GM23338 (cell line): ENCODE measurements around the gene CALR3. TPM values are rescaled to one million over a fixed set of nuclear protein-coding genes. Genes with fewer than 3 reads are reported as not detected.

ENCODE experiments used
- ATAC-seq: fragments of 200-7000 bp; cut with Tn5 transposase; 3 replicates; pipeline ENCODE4 v1.9.1; 2020
- DNase-seq: peaks from one replicate; pipeline ENCODE4 v3.0.0-alpha.2; 2015; ENCODE audit warnings: low spot score
- H2AFZ ChIP-seq: fragments of 200-600 bp; sonication (generic); 2 replicates; pipeline ENCODE4 v1.8.0; 2016; ENCODE audit warnings: antibody characterized with exemption, mild to moderate bottlenecking, moderate library complexity
- H3F3A ChIP-seq: fragments of 200-600 bp; sonication (generic); replicated peaks from 2 replicates; pipeline ENCODE4 v1.8.0; 2017; ENCODE audit warnings: antibody characterized with exemption, mixed run types, low read depth
- H3K27ac ChIP-seq: fragments of 200-600 bp; sonication (generic); 2 replicates; pipeline ENCODE4 v1.6.1; 2016; ENCODE audit warnings: low read depth
- H3K27me3 ChIP-seq: fragments of 200-600 bp; sonication (generic); 2 replicates; pipeline ENCODE4 v1.8.0; 2016; ENCODE audit warnings: mild to moderate bottlenecking, mixed run types, moderate library complexity; ENCODE audit not compliant: insufficient read depth
- H3K36me3 ChIP-seq: fragments of 200-600 bp; sonication (generic); 2 replicates; pipeline ENCODE4 v1.8.0; 2016; ENCODE audit warnings: mild to moderate bottlenecking; ENCODE audit not compliant: insufficient read depth
- H3K4me1 ChIP-seq: fragments of 200-600 bp; sonication (generic); 2 replicates; pipeline ENCODE4 v1.8.0; 2016; ENCODE audit warnings: mild to moderate bottlenecking, moderate library complexity; ENCODE audit not compliant: insufficient read depth
- H3K4me2 ChIP-seq: fragments of 200-600 bp; sonication (generic); 2 replicates; pipeline ENCODE4 v1.7.1; 2017; ENCODE audit warnings: mixed run types
- H3K4me3 ChIP-seq: fragments of 200-600 bp; sonication (generic); 2 replicates; pipeline ENCODE4 v1.6.1; 2016; ENCODE audit warnings: mixed run types
- H3K79me2 ChIP-seq: fragments of 200-600 bp; sonication (generic); replicated peaks from 2 replicates; pipeline ENCODE4 v1.8.0; 2017; ENCODE audit warnings: mild to moderate bottlenecking; ENCODE audit not compliant: insufficient read depth
- H3K9me2 ChIP-seq: fragments of 200-600 bp; sonication (generic); 2 replicates; pipeline ENCODE4 v1.8.0; 2017; ENCODE audit not compliant: insufficient read depth
- H4K20me1 ChIP-seq: fragments of 200-600 bp; sonication (generic); replicated peaks from 2 replicates; pipeline ENCODE4 v1.8.0; 2017; ENCODE audit warnings: mild to moderate bottlenecking; ENCODE audit not compliant: insufficient read depth
- H3K27ac Mint-ChIP-seq: 2 replicates; pipeline ENCODE4 v1.8.0; 2020; ENCODE audit warnings: inconsistent platforms, mild to moderate bottlenecking, moderate library complexity, mixed read lengths
- H3K27me3 Mint-ChIP-seq: 3 replicates; pipeline ENCODE4 v1.8.0; 2022; ENCODE audit warnings: low read depth, mild to moderate bottlenecking, moderate library complexity, mixed read lengths, inconsistent platforms; ENCODE audit not compliant: insufficient read depth, poor library complexity
- H3K36me3 Mint-ChIP-seq: 3 replicates; pipeline ENCODE4 v1.8.0; 2021; ENCODE audit warnings: low read depth, mild to moderate bottlenecking, inconsistent platforms, moderate library complexity, mixed read lengths
- H3K4me1 Mint-ChIP-seq: 3 replicates; pipeline ENCODE4 v1.8.0; 2020; ENCODE audit warnings: mild to moderate bottlenecking, inconsistent platforms, mixed read lengths
- H3K4me3 Mint-ChIP-seq: 3 replicates; pipeline ENCODE4 v1.8.0; 2021; ENCODE audit warnings: moderate library complexity, mild to moderate bottlenecking, inconsistent platforms, mixed read lengths
- H3K9me3 Mint-ChIP-seq: 3 replicates; pipeline ENCODE4 v1.8.0; 2020; ENCODE audit warnings: moderate library complexity, mild to moderate bottlenecking, inconsistent platforms, mixed read lengths
- CREB1 ChIP-seq: fragments of 250-450 bp; sonication (Bioruptor Pico); IDR thresholded peaks from 2 replicates; pipeline ENCODE4 v1.5.0; 2020; ENCODE audit warnings: low read depth, mild to moderate bottlenecking, moderate library complexity
- CTCF ChIP-seq, 2 experiments: fragments of 200-600 bp in 1 of 2; sonication (generic) in 1 of 2; conservative IDR thresholded peaks; 2 replicates each; pipeline versions ENCODE4 v1.5.1 to v1.6.1; 2016 to 2017; ENCODE audit warnings: antibody characterized with exemption in 2 of 2, low read depth in 2 of 2, mild to moderate bottlenecking in 2 of 2, moderate library complexity in 1 of 2
- EZH2 ChIP-seq: fragments of 200-600 bp; sonication (generic); IDR thresholded peaks from one replicate; pipeline ENCODE4 v1.8.0; 2017; ENCODE audit warnings: antibody characterized with exemption, mild to moderate bottlenecking, low read depth; ENCODE audit not compliant: unreplicated experiment
- EZH2phosphoT487 ChIP-seq: fragments of 200-600 bp; sonication (generic); IDR thresholded peaks from one replicate; pipeline ENCODE4 v1.8.1; 2018; ENCODE audit warnings: antibody characterized with exemption; ENCODE audit not compliant: unreplicated experiment
- JUNB ChIP-seq: IDR thresholded peaks from one replicate; pipeline ENCODE4 v1.6.1; 2016; ENCODE audit warnings: antibody characterized with exemption; ENCODE audit not compliant: unreplicated experiment
- NANOG ChIP-seq: IDR thresholded peaks from 2 replicates; pipeline ENCODE4 v1.6.1; 2016; ENCODE audit warnings: antibody characterized with exemption, borderline replicate concordance
- POLR2AphosphoS5 ChIP-seq: IDR thresholded peaks from 2 replicates; pipeline ENCODE4 v1.6.1; 2016; ENCODE audit warnings: antibody characterized with exemption, low read depth
- STAT1 ChIP-seq: IDR thresholded peaks from one replicate; pipeline ENCODE4 v1.6.1; 2016; ENCODE audit warnings: antibody characterized with exemption; ENCODE audit not compliant: unreplicated experiment
- ZNF114 ChIP-seq: fragments of 250-450 bp; sonication (Bioruptor Pico); IDR thresholded peaks from 2 replicates; pipeline ENCODE4 v1.5.0; 2020; ENCODE audit warnings: mild to moderate bottlenecking, moderate library complexity
- ZNF331 ChIP-seq: fragments of 250-450 bp; sonication (Bioruptor Pico); IDR thresholded peaks from 2 replicates; pipeline ENCODE4 v1.5.0; 2020; ENCODE audit warnings: low read depth, mild to moderate bottlenecking, moderate library complexity
- polyA plus RNA-seq: library from polyadenylated mRNA; unstranded; fragments of >200 nt; fragmentation: Nextera tagmentation; extraction: Ambion mirVana; gene quantifications from 2 replicates; pipeline ENCODE4 v1.2.1, GENCODE V29; 2016
- total RNA-seq: library from RNA; depleted of rRNA; stranded (reverse); fragments of >200 nt; shearing (Covaris generic); gene quantifications from 2 replicates; pipeline ENCODE4 v1.2.3, GENCODE V29; 2014
- TF ChIP-seq, protein P1 (sequence below): fragments of 250-450 bp; sonication (Bioruptor Pico); IDR thresholded peaks from 2 replicates; pipeline ENCODE4 v1.5.0; 2020; ENCODE audit warnings: mild to moderate bottlenecking, moderate library complexity
- TF ChIP-seq, protein P2 (sequence below): IDR thresholded peaks from 2 replicates; pipeline ENCODE4 v1.6.1; 2016; ENCODE audit warnings: antibody characterized with exemption
- TF ChIP-seq, protein P3 (sequence below): IDR thresholded peaks from one replicate; pipeline ENCODE4 v1.6.1; 2018; ENCODE audit warnings: antibody characterized with exemption; ENCODE audit not compliant: unreplicated experiment

Gene CALR3
- total and polyA plus RNA-seq, 2 experiments from 2014 or later, result 0.42 to 0.66 TPM

DNA sequence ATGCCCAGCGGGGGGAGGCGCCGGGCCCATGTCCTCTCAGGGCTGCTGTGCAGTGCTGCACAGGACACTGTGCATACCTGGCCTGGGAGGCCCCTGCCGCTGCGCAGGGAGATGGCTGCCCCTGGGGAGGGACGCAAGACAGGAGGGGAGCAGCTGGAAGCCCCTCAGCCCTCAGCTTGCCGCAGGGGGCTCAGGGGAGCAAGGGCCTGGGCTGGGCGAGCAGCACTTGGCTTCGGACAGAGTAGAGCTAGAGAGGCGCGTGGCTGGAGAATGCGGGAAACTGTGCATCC lies 35.4 kb upstream of the CALR3 start:
- ATAC-seq (no peak), DNase-seq (no peak)
- H3K79me2 ChIP-seq, result peaks cover 6% of the 10 kb centered on the region
- Mint-ChIP-seq H3K36me3 (peaks cover 80% of the 10 kb centered on the region), H3K27ac (no peak overlapping the region; the same call in 1 of the 2 replicates), H3K9me3 (no peaks in the 10 kb centered on the region), H3K4me1 (no peaks in the 10 kb centered on the region), H3K27me3 (peaks cover 14% of the 10 kb centered on the region), H3K4me3 (no peak overlapping the region; the same call in 2 of the 3 replicates)
- no peak overlapping the region for H3K4me2 ChIP-seq
- H3F3A ChIP-seq, result no peaks in the 10 kb centered on the region
- no peaks in the 10 kb centered on the region for H3K27me3 ChIP-seq
- TF ChIP-seq JUNB (no peak), NANOG (no peak), EZH2 (no peak), ZNF114 (CRISPR knock-in tag) (no peak), ZNF331 (CRISPR knock-in tag) (no peak), POLR2AphosphoS5 (no peak), EZH2phosphoT487 (no peak), STAT1 (no peak), CTCF (conservative IDR thresholded peaks at IDR 0.05; ENCODE audit: low read depth in 2 of 2) (no peak), CREB1 (CRISPR knock-in tag) (no peak)
- TF ChIP-seq, protein P1, sequence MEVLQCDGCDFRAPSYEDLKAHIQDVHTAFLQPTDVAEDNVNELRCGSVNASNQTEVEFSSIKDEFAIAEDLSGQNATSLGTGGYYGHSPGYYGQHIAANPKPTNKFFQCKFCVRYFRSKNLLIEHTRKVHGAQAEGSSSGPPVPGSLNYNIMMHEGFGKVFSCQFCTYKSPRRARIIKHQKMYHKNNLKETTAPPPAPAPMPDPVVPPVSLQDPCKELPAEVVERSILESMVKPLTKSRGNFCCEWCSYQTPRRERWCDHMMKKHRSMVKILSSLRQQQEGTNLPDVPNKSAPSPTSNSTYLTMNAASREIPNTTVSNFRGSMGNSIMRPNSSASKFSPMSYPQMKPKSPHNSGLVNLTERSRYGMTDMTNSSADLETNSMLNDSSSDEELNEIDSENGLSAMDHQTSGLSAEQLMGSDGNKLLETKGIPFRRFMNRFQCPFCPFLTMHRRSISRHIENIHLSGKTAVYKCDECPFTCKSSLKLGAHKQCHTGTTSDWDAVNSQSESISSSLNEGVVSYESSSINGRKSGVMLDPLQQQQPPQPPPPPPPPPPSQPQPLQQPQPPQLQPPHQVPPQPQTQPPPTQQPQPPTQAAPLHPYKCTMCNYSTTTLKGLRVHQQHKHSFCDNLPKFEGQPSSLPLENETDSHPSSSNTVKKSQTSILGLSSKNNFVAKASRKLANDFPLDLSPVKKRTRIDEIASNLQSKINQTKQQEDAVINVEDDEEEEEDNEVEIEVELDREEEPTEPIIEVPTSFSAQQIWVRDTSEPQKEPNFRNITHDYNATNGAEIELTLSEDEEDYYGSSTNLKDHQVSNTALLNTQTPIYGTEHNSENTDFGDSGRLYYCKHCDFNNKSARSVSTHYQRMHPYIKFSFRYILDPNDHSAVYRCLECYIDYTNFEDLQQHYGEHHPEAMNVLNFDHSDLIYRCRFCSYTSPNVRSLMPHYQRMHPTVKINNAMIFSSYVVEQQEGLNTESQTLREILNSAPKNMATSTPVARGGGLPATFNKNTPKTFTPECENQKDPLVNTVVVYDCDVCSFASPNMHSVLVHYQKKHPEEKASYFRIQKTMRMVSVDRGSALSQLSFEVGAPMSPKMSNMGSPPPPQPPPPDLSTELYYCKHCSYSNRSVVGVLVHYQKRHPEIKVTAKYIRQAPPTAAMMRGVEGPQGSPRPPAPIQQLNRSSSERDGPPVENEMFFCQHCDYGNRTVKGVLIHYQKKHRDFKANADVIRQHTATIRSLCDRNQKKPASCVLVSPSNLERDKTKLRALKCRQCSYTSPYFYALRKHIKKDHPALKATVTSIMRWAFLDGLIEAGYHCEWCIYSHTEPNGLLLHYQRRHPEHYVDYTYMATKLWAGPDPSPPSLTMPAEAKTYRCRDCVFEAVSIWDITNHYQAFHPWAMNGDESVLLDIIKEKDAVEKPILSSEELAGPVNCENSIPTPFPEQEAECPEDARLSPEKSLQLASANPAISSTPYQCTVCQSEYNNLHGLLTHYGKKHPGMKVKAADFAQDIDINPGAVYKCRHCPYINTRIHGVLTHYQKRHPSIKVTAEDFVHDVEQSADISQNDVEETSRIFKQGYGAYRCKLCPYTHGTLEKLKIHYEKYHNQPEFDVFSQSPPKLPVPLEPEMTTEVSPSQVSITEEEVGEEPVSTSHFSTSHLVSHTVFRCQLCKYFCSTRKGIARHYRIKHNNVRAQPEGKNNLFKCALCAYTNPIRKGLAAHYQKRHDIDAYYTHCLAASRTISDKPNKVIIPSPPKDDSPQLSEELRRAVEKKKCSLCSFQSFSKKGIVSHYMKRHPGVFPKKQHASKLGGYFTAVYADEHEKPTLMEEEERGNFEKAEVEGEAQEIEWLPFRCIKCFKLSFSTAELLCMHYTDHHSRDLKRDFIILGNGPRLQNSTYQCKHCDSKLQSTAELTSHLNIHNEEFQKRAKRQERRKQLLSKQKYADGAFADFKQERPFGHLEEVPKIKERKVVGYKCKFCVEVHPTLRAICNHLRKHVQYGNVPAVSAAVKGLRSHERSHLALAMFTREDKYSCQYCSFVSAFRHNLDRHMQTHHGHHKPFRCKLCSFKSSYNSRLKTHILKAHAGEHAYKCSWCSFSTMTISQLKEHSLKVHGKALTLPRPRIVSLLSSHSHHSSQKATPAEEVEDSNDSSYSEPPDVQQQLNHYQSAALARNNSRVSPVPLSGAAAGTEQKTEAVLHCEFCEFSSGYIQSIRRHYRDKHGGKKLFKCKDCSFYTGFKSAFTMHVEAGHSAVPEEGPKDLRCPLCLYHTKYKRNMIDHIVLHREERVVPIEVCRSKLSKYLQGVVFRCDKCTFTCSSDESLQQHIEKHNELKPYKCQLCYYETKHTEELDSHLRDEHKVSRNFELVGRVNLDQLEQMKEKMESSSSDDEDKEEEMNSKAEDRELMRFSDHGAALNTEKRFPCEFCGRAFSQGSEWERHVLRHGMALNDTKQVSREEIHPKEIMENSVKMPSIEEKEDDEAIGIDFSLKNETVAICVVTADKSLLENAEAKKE (CRISPR knock-in tag), result no peak
- TF ChIP-seq, protein P2, sequence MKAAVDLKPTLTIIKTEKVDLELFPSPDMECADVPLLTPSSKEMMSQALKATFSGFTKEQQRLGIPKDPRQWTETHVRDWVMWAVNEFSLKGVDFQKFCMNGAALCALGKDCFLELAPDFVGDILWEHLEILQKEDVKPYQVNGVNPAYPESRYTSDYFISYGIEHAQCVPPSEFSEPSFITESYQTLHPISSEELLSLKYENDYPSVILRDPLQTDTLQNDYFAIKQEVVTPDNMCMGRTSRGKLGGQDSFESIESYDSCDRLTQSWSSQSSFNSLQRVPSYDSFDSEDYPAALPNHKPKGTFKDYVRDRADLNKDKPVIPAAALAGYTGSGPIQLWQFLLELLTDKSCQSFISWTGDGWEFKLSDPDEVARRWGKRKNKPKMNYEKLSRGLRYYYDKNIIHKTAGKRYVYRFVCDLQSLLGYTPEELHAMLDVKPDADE, result no peak
- TF ChIP-seq, protein P3, sequence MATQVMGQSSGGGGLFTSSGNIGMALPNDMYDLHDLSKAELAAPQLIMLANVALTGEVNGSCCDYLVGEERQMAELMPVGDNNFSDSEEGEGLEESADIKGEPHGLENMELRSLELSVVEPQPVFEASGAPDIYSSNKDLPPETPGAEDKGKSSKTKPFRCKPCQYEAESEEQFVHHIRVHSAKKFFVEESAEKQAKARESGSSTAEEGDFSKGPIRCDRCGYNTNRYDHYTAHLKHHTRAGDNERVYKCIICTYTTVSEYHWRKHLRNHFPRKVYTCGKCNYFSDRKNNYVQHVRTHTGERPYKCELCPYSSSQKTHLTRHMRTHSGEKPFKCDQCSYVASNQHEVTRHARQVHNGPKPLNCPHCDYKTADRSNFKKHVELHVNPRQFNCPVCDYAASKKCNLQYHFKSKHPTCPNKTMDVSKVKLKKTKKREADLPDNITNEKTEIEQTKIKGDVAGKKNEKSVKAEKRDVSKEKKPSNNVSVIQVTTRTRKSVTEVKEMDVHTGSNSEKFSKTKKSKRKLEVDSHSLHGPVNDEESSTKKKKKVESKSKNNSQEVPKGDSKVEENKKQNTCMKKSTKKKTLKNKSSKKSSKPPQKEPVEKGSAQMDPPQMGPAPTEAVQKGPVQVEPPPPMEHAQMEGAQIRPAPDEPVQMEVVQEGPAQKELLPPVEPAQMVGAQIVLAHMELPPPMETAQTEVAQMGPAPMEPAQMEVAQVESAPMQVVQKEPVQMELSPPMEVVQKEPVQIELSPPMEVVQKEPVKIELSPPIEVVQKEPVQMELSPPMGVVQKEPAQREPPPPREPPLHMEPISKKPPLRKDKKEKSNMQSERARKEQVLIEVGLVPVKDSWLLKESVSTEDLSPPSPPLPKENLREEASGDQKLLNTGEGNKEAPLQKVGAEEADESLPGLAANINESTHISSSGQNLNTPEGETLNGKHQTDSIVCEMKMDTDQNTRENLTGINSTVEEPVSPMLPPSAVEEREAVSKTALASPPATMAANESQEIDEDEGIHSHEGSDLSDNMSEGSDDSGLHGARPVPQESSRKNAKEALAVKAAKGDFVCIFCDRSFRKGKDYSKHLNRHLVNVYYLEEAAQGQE, result no peak
- peaks cover 23% of the 10 kb centered on the region for H4K20me1 ChIP-seq
- H3K4me3 ChIP-seq, result no peak overlapping the region
- no peak overlapping the region for H2AFZ ChIP-seq
- H3K9me2 ChIP-seq, result no peaks in the 10 kb centered on the region
- no peak overlapping the region for H3K27ac ChIP-seq
- no peaks in the 10 kb centered on the region for H3K4me1 ChIP-seq
- H3K36me3 ChIP-seq, result peaks cover 44% of the 10 kb centered on the region
